ENCODE results near the gene PTPRZ1. TPM values are rescaled to one million over a fixed set of nuclear protein-coding genes. Genes with fewer than 3 reads are reported as not detected.

PTPRZ1 gene
- total RNA-seq = under 0.01 and 0.28 TPM in 2 replicates

DNA sequence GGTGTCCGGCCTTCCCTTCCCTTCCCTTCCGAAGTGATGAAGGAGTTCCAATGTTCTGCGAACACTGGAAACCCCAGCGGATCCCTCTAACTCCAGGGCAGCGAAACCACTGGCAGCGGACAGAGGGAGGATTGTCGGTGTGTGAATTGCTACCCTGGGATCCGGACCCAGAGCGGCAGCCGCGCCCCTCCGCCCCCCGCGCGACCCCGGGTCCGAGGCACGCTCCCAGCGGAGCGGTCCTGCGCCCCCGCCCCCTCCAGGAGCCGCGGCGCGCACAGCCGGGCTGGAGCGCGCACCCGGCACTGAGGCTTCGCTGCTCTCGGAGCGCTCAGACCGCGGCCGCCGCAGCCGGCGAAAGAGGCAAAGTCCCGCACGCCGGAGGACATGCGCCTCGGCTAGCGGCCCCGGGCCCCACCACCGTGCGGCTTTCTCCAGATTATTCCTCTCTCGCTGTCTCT lies at the start of gene PTPRZ1:
TSS of gene PTPRZ1 (plus strand) at position 331 of the 458 bp plus-strand sequence. CDS start 339 bp downstream, outside the sequence.

Data from regular cardiac myocyte (primary cell).